ENCODE measurements around the gene IPO11. TPM values are rescaled to one million over a fixed set of nuclear protein-coding genes. Genes with fewer than 3 reads are reported as not detected.

The IPO11 gene
- total RNA-seq, 8 experiments from 2014 or later, result 12.6 to 36.7 (median 18.9) TPM

GRCh38 chr5:62568800-62569432, 156.4 kb downstream of the IPO11 start:
- ATAC-seq (replicated peaks in 6 of 8), result no peak
- no peak overlapping the region for H3K27ac ChIP-seq
- 72 to 100% (median 92%) methylated on average over 1 to 2 of the region's 2 CpGs; no CpG with 5 or more reads in 5 of the 10 experiments for WGBS, 10 experiments
- H3K4me3 ChIP-seq, result no peak overlapping the region
- no peaks in the 10 kb centered on the region for H3K4me1 ChIP-seq (replicated peaks in 1 of 2)
- in situ Hi-C loops (cut with MboI; ENCODE audit: low pct_unique_long_range_greater_than_20kb in 2 of 9, low sequenced_read_pairs in 9 of 9, unreplicated experiment in 9 of 9), result no loop called here

- in situ Hi-C loops (cut with MboI; ENCODE audit: low pct_unique_long_range_greater_than_20kb in 2 of 9, low sequenced_read_pairs in 9 of 9, unreplicated experiment in 9 of 9), result no loop called here
- H3K4me1 ChIP-seq (replicated peaks in 1 of 2), result no peaks in the 10 kb centered on the region
- WGBS, 10 experiments, result 10 to 67% (median 60%) methylated on average over 1 of the region's 1 CpG; no CpG with 5 or more reads in 4 of the 10 experiments
- ATAC-seq (replicated peaks in 6 of 8), result peak in 2 of 8 experiments; percentile 62 to 74
- no peak overlapping the region for H3K4me3 ChIP-seq
- no peak overlapping the region for H3K27ac ChIP-seq
These were observed 156.9 kb downstream of the IPO11 start for GRCh38 chr5:62569470-62569869.

- in situ Hi-C loops (cut with MboI; ENCODE audit: low pct_unique_long_range_greater_than_20kb in 2 of 9, low sequenced_read_pairs in 9 of 9, unreplicated experiment in 9 of 9), result no loop called here
- 91 to 100% (median 99%) methylated on average over 1 to 9 of the region's 9 CpGs for WGBS, 10 experiments
- Histone ChIP-seq H3K4me1 (replicated peaks in 1 of 2) (no peaks in the 10 kb centered on the region), H3K27ac (no peak overlapping the region), H3K4me3 (no peak overlapping the region)
- no peak for ATAC-seq (replicated peaks in 6 of 8)
These were observed 160.5 kb downstream of the IPO11 start for GRCh38 chr5:62572918-62573514.

- whole genome bisulfite sequencing, 10 experiments, result 75 to 100% (median 92%) methylated on average over 1 to 2 of the region's 2 CpGs; no CpG with 5 or more reads in 1 of the 10 experiments
- in situ Hi-C loops (cut with MboI; ENCODE audit: low pct_unique_long_range_greater_than_20kb in 2 of 9, low sequenced_read_pairs in 9 of 9, unreplicated experiment in 9 of 9), result no loop called here
- no peak for ATAC-seq (replicated peaks in 6 of 8)
- Histone ChIP-seq H3K4me1 (replicated peaks in 1 of 2) (peaks cover 2 to 4% of the 10 kb centered on the region in 2 donors), H3K4me3 (no peak overlapping the region), H3K27ac (no peak overlapping the region)
These were observed 162.0 kb downstream of the IPO11 start for GRCh38 chr5:62574599-62574998.

GRCh38 chr5:62575066-62575465, 162.5 kb downstream of the IPO11 start:
- ATAC-seq (replicated peaks in 6 of 8), result no peak
- in situ Hi-C loops (cut with MboI; ENCODE audit: low pct_unique_long_range_greater_than_20kb in 2 of 9, low sequenced_read_pairs in 9 of 9, unreplicated experiment in 9 of 9), result no loop called here
- Histone ChIP-seq H3K27ac (no peak overlapping the region), H3K4me3 (no peak overlapping the region), H3K4me1 (replicated peaks in 1 of 2) (peaks cover 2 to 4% of the 10 kb centered on the region in 2 donors)
- WGBS, 10 experiments, result 60 to 100% (median 88%) methylated on average over 2 of the region's 2 CpGs; no CpG with 5 or more reads in 1 of the 10 experiments

GRCh38 chr5:62575489-62575888, 162.9 kb downstream of the IPO11 start:
- in situ Hi-C loops (cut with MboI; ENCODE audit: low pct_unique_long_range_greater_than_20kb in 2 of 9, low sequenced_read_pairs in 9 of 9, unreplicated experiment in 9 of 9), result no loop called here
- Histone ChIP-seq H3K4me3 (no peak overlapping the region), H3K4me1 (replicated peaks in 1 of 2) (peaks cover 2 to 4% of the 10 kb centered on the region in 2 donors), H3K27ac (no peak overlapping the region)
- peak in 3 of 8 experiments; percentile 69 to 84 (median 72) for ATAC-seq (replicated peaks in 6 of 8)
- whole genome bisulfite sequencing, 10 experiments, result 0 to 100% (median 81%) methylated on average over 1 of the region's 1 CpG

- WGBS, 10 experiments, result 81 to 100% (median 92%) methylated on average over 1 to 4 of the region's 4 CpGs
- in situ Hi-C loops (cut with MboI; ENCODE audit: low pct_unique_long_range_greater_than_20kb in 2 of 9, low sequenced_read_pairs in 9 of 9, unreplicated experiment in 9 of 9), result no loop called here
- no peak for ATAC-seq (replicated peaks in 6 of 8)
- H3K4me1 ChIP-seq (replicated peaks in 1 of 2), result peaks cover 2 to 4% of the 10 kb centered on the region in 2 donors
- no peak overlapping the region for H3K27ac ChIP-seq
- H3K4me3 ChIP-seq, result no peak overlapping the region
These were observed 164.1 kb downstream of the IPO11 start for GRCh38 chr5:62576570-62577170.

- in situ Hi-C loops (cut with MboI; ENCODE audit: low pct_unique_long_range_greater_than_20kb in 2 of 9, low sequenced_read_pairs in 9 of 9, unreplicated experiment in 9 of 9), result no loop called here
- Histone ChIP-seq H3K27ac (no peak overlapping the region), H3K4me1 (replicated peaks in 1 of 2) (peaks cover 2 to 4% of the 10 kb centered on the region in 2 donors), H3K4me3 (no peak overlapping the region)
- ATAC-seq (replicated peaks in 6 of 8), result no peak
- 64 to 100% (median 89%) methylated on average over 1 of the region's 1 CpG; no CpG with 5 or more reads in 1 of the 10 experiments for WGBS, 10 experiments
These were observed 164.9 kb downstream of the IPO11 start for GRCh38 chr5:62577488-62577887.

GRCh38 chr5:62578540-62578939, 166.0 kb downstream of the IPO11 start, which contains the start of gene LRRC70:
Gene LRRC70, plus strand, starts transcription at chr5:62578819. Its CDS starts 620 bp downstream, at chr5:62579439.
- peaks cover 2 to 4% of the 10 kb centered on the region in 2 donors for H3K4me1 ChIP-seq (replicated peaks in 1 of 2)
- 27 to 95% (median 43%) methylated on average over 2 to 4 of the region's 4 CpGs for WGBS, 10 experiments
- H3K27ac ChIP-seq, result no peak within 1 kb of the TSS
- in situ Hi-C loops (cut with MboI; ENCODE audit: low pct_unique_long_range_greater_than_20kb in 2 of 9, low sequenced_read_pairs in 9 of 9, unreplicated experiment in 9 of 9), result no loop called here
- peak in 1 of 8 experiments; percentile 52 for ATAC-seq (replicated peaks in 6 of 8)
- H3K4me3 ChIP-seq, result no peak within 1 kb of the TSS

- H3K27ac ChIP-seq, result no peak overlapping the region
- 90 to 100% (median 99%) methylated on average over 1 to 5 of the region's 5 CpGs for WGBS, 10 experiments
- ATAC-seq (replicated peaks in 6 of 8), result no peak
- H3K4me1 ChIP-seq (replicated peaks in 1 of 2), result peaks cover 2 to 4% of the 10 kb centered on the region in 2 donors
- in situ Hi-C loops (cut with MboI; ENCODE audit: low pct_unique_long_range_greater_than_20kb in 2 of 9, low sequenced_read_pairs in 9 of 9, unreplicated experiment in 9 of 9), result no loop called here
- no peak overlapping the region for H3K4me3 ChIP-seq
These were observed 167.2 kb downstream of the IPO11 start for GRCh38 chr5:62579761-62580160.

GRCh38 chr5:62581836-62582597, 169.5 kb downstream of the IPO11 start:
- Histone ChIP-seq H3K27ac (no peak overlapping the region), H3K4me1 (replicated peaks in 1 of 2) (peaks cover 2 to 4% of the 10 kb centered on the region in 2 donors), H3K4me3 (no peak overlapping the region)
- ATAC-seq (replicated peaks in 6 of 8), result peak in 3 of 8 experiments; percentile 26 to 83 (median 73)
- in situ Hi-C loops (cut with MboI; ENCODE audit: low pct_unique_long_range_greater_than_20kb in 2 of 9, low sequenced_read_pairs in 9 of 9, unreplicated experiment in 9 of 9), result no loop called here
- 46 to 77% (median 67%) methylated on average over 3 to 7 of the region's 8 CpGs; no CpG with 5 or more reads in 2 of the 10 experiments for WGBS, 10 experiments

GRCh38 chr5:62584391-62584790, 171.8 kb downstream of the IPO11 start:
- H3K4me3 ChIP-seq, result no peak overlapping the region

GRCh38 chr5:62585306-62585705, 172.7 kb downstream of the IPO11 start:
- in situ Hi-C loops (cut with MboI; ENCODE audit: low pct_unique_long_range_greater_than_20kb in 2 of 9, low sequenced_read_pairs in 9 of 9, unreplicated experiment in 9 of 9), result no loop called here
- ATAC-seq (replicated peaks in 6 of 8), result no peak
- H3K4me3 ChIP-seq, result no peak overlapping the region

More at GRCh38 chr5:62584391-62584790, 171.8 kb downstream of the IPO11 start:
- no peaks in the 10 kb centered on the region for H3K4me1 ChIP-seq (replicated peaks in 1 of 2)
- 90 to 100% (median 100%) methylated on average over 1 to 3 of the region's 3 CpGs; no CpG with 5 or more reads in 3 of the 10 experiments for WGBS, 10 experiments
- no peak for ATAC-seq (replicated peaks in 6 of 8)
- in situ Hi-C loops (cut with MboI; ENCODE audit: low pct_unique_long_range_greater_than_20kb in 2 of 9, low sequenced_read_pairs in 9 of 9, unreplicated experiment in 9 of 9), result no loop called here
- no peak overlapping the region for H3K27ac ChIP-seq

More at GRCh38 chr5:62585306-62585705, 172.7 kb downstream of the IPO11 start:
- Histone ChIP-seq H3K4me1 (replicated peaks in 1 of 2) (no peaks in the 10 kb centered on the region), H3K27ac (no peak overlapping the region)
- whole genome bisulfite sequencing, 10 experiments, result 83 to 100% (median 100%) methylated on average over 1 to 2 of the region's 2 CpGs
